ENCODE results near the gene WDR11.

WDR11 gene

DNA sequence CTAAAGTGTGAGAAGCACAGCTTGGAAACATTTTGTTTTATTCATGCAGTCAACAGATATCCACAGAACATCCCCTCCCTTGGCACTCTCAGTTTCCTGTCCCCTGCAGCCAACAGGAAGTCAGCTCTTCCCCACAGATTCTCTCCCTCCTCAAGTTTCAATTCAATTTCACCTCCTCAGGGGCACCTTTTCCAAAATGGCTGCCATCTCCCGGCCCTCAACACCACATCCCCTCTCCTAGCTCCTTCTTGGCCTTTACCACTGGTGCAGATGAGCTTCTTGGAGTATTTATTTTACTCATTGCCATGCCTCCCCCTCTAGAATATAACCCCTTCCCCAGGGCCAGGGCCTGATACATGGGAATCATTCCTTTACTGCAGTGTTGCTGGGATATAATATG, 94.0 kb downstream of the WDR11 start:
- no peak for DNase-seq

DNA sequence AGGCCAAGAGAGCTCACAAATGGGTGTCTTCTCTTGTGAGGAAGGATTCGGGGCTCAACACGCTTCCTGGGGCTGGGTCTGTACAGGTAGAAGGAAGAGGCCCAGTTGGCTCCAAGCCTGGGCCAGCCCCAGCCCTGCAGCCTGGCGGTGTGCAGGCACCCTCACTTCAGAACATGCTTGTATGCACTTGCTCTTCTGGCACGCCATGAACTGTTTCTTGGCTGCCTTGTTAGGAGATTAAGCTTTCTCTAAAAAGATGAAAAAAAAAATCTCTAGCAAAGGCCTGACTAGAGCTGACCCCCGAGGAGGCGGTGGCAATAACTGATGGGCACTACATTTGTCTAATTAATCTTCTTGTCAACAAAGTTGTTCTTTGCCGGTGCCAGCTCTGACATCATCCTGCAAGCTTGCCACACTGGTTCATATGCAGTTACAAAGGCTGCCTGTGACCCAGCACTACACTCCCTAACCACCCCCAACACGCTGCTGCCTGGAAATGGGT, 94.7 kb downstream of the WDR11 start:
- DNase-seq = no peak

DNA sequence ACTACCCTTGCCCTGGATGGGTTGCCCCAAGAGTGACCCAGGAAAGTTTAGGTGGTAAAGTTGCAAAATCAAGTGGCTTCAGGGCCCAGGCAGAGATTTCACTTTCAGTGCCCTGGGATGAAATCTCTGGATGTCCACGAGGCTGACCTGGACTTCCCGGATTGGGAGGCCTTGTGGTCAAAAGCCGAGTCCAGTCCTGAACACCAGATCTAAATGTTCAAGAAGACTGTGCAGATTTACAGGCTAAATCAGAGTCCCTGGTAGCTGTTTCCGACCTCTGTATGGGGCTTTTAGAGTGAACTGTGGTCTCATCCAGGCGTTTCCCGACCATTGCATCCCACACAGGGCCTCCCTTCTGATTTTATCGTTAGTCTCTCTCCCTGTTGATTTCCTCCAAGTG, 95.3 kb downstream of the WDR11 start:
- no peak for DNase-seq

DNA sequence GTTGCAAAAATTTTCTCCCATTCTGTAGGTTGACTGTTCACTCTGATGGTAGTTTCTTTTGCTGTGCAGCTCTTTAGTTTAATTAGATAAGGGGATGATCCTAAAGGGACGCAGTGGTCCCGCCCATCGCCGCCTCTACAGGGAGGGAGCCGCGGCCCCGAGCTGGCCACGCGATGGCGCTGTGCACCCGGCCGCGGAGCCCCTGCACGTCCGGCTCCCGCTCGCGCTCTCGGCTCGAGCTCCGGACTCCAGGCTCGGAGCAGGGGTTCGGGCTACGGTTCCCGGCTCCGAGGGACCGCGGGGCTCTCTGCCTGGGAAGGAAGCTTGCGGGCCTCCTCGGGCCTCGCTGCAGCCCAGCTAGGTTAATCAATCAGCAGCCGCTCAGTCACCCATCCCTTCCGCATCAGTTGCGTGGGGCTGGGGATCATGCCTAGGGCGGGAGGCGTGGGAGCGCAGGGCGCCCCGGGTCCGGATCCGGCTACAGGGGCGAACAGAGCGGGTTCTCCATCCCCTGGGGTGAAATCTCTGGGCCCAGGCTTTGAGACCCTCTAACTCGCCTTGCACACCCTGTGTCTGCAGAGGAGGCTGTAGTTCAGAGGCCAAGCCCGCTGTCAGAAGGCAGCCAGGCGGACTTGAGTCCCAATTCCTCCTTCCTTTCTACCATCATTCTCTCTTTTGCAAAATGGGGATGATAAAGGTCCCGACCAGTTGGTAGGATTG, 97.9 kb downstream of the WDR11 start:
- peak; percentile 85 for DNase-seq

DNA sequence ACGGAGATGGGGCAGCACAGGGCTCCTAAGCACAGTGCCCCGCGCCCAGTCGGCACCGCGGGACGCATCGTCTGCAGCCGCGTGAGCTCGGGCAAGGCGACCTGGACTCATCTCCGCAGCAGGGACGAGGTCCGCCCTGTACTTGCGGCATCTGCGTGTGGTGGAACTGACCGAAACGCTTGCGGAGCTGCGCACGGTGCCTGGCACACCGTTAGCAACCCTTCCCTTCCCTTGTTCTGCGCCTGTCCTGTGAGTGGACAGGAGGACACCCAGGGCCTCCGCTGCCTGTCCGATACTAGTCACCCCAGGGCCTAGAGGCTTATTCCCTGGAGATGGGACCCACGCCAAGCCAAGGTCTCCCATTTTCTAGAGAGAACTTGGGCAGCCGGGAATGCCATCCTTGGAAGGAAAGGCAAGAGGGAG, 98.5 kb downstream of the WDR11 start:
- peak; percentile 61 for DNase-seq

DNA sequence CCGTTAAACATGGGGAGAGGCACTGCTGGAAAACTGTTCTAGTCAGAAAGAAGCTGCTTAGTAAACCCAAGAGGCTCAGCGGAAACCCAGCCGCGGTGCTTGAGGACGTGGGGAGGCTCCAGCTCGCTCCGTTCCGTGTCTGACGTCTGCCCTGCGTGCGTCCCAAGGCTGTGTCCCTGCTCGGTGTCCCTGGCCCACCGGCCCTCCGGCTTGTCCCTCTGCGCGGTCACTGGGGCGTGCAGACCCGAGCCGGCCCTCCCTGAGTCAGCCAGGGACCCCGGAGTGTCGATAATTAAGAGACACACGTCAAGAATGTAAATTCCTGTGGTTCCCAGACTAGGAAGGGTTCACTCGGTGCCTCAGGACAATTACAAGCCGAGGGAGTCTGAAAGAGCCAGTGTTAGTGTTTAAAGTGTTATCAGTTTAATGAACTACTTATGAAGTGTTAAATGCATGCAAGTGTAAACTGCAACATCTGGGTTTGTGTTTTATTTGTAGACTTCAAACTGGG, 98.9 kb downstream of the WDR11 start:
- peak; percentile 94 for DNase-seq

DNA sequence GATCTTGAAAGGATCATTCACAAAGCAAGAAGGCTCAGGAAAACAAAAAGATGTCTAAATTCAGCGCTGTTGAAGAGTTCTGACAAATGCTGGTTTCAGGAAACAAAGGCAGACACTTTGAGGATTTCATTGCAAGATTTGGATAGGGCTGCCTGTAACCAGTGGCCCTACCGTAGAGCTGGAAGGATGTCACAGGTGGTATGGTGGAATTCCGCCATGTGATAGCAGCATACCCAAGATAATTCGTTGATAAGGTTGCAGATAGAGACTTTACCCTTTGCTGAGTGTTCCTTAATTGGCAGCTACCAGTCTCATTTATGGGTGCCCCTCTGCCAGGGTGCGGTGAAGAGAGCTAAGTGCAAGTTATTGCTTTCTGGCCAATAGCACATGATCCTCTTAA, 100.1 kb downstream of the WDR11 start:
- no peak for DNase-seq

DNA sequence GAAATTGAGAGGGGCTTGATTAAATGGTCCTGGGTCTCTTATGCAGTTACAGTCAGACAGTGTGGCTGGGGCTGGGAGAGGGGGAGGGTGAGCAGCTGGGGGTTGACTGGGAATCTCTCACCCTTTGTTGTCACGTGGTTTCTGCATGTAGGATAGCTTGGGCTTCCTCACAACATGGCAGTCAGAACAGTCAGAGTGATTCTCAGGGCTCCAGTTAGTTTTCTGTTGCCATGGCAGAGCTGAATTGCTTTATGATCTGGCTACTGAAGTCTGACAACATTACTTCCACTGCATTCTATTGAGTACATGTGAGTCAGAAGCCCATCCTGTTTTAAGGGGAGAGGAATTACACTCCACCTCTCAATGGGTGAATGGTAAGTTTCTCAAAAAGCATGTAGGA, 102.7 kb downstream of the WDR11 start:
- DNase-seq = no peak
